Stimulated activated naive CD8-positive, alpha-beta T cell treated with anti-CD3 and anti-CD28 coated beads, Interleukin-15, Interleukin-2, amounts not matched to agents 100 ng/mL and 50 ng/mL, for 24 hours (primary cell): Measurements from ENCODE around the gene CASP9.

ENCODE experiments used
- H3K27ac Mint-ChIP-seq: one replicate; pipeline ENCODE4 v1.8.0; 2021; ENCODE audit warnings: mild to moderate bottlenecking, mixed read lengths
- H3K27me3 Mint-ChIP-seq: one replicate; pipeline ENCODE4 v1.8.0; 2021; ENCODE audit warnings: mixed read lengths
- H3K36me3 Mint-ChIP-seq: one replicate; pipeline ENCODE4 v1.8.0; 2021; ENCODE audit warnings: low read depth, mixed read lengths
- H3K4me1 Mint-ChIP-seq: one replicate; pipeline ENCODE4 v1.8.0; 2021; ENCODE audit warnings: low read depth, mixed read lengths
- H3K4me3 Mint-ChIP-seq: one replicate; pipeline ENCODE4 v1.8.0; 2021; ENCODE audit warnings: mild to moderate bottlenecking, mixed read lengths
- H3K9me3 Mint-ChIP-seq: one replicate; pipeline ENCODE4 v1.8.0; 2021; ENCODE audit warnings: mixed read lengths

Gene CASP9

GRCh38 chr1:15442119-15442518 is 81.9 kb downstream of the CASP9 start:
- H3K4me1 Mint-ChIP-seq = peaks cover 4% of the 10 kb centered on the region
- peaks cover 6% of the 10 kb centered on the region for H3K27me3 Mint-ChIP-seq
- no peak overlapping the region for H3K27ac Mint-ChIP-seq
- no peaks in the 10 kb centered on the region for H3K36me3 Mint-ChIP-seq
- no peak overlapping the region for H3K4me3 Mint-ChIP-seq
- no peaks in the 10 kb centered on the region for H3K9me3 Mint-ChIP-seq
